GM19099 (cell line): ENCODE measurements around the gene CREBL2.

Experiments
- POLR2A ChIP-seq: IDR thresholded peaks from 3 replicates; pipeline ENCODE4 v1.6.1; 2011; ENCODE audit warnings: low read depth; ENCODE audit not compliant: insufficient read length; ENCODE audit errors: extremely low read depth

Gene CREBL2

DNA sequence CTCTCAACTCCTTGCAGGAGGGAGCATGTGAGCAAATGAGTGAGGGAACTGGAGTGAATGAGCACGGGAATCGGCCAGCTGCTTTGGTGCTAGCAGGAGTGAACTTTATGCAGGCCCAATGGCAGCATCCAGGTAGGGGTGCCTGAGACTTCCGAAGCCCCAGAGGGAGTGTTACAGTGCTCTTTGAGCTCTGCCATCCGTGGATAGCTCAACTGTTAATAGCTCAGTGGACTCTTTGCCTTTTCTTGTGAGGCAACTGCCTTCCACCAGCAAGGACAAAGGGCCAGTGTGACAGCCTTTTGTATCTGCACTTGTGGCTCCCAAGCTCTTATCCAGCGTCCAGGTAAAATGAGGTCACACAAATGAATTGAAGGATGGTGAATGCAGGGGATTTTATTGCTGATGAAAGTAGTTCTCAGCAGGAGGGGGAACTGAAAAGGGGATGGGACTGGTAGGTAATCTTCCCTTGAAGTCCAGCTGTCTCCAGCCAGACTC lies 12.9 kb downstream of the CREBL2 start:
- TF ChIP-seq POLR2A: no peak

DNA sequence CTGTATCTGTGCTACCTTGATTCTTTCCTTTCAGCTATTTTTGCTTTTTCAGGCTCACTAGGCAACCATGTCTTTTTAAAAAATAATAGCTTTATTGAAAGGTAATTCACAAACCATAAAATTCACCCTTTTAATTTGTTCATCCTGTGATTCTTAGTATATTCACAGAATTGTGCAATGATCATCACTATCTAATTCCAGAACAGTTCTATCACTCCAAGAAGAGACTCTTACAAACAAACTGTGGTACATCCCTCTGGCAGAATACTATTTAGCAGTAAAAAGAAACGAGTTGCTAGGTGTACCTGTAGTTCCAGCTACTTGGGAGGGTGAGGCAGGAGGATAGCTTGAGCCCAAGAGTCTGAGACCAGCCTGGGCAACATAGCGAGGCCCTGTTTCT lies 14.8 kb downstream of the CREBL2 start:
- no peak for TF ChIP-seq POLR2A

DNA sequence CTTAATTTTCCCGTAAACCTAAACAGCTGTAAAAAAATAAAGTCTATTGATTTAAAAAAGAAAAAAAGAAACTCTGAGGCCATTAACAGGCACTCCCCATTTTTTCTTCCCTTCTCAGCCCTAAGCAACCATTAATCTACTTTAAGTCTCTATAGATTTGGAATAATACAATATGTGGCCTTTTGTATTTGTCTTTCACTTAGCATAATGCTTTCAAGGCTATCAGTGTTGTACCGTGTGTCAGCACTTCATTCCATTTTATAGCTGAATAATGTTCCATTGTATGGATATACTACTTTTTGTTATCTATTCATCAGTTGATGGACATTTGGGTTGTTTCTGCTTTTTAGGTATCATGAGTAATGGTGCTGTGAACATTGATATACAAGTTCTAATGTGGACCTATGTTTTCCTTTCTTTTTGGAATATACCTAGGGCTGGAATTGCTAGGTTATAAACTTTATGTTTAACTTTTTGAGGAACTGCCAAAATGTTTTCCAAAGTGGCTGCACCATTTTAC lies 15.7 kb downstream of the CREBL2 start:
- TF ChIP-seq POLR2A: no peak

DNA sequence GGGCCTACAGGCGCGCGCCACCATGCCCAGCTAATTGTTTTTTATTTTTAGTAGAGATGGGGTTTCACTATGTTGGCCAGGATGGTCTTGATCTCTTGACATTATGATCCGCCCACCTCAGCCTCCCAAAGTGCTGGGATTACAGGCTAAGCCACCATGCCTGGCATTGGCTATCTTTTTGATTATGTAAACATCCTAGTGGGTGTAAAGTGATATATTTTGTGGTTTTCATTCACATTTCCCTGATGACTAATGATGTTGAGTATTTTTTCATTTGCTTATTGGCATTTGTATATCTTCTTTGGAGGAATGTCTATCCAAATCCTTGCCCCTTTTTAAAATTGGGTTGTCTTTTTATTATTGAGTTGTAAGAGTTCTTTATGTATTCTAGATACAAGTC lies 16.3 kb downstream of the CREBL2 start:
- no peak for TF ChIP-seq POLR2A

DNA sequence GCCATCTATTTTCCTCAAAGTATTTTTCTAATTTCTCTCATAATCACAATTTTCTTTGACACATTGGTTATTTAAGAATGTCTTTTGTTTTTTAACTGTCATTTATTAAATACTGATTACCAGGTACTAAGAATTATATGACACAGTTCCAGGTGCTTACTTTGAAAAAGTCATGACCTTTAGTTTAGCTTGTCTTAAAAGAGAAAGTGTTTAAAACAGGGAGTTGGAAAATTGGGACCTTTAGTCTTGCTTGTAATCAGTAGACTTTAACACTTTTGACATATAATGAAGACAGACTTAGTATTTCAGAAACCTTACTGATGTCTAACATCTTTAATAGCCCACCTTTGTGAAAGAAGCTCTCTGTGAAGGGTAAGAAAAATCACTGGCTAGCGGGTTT lies 19.2 kb downstream of the CREBL2 start:
- no peak for TF ChIP-seq POLR2A

DNA sequence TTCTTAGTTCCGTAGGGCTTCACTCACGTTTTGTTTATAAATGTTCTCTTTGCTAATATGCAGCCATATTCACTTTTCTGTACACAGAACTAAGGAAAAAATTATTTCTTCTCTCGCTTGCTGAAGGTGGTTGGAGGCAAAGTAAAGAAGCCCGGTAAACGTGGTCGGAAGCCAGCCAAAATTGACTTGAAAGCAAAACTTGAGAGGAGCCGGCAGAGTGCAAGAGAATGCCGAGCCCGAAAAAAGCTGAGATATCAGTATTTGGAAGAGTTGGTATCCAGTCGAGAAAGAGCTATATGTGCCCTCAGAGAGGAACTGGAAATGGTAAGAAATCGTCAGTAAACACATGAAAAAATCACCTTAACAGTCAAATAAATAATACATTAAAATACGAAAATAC lies 24.0 kb downstream of the CREBL2 start:
- TF ChIP-seq POLR2A: no peak

DNA sequence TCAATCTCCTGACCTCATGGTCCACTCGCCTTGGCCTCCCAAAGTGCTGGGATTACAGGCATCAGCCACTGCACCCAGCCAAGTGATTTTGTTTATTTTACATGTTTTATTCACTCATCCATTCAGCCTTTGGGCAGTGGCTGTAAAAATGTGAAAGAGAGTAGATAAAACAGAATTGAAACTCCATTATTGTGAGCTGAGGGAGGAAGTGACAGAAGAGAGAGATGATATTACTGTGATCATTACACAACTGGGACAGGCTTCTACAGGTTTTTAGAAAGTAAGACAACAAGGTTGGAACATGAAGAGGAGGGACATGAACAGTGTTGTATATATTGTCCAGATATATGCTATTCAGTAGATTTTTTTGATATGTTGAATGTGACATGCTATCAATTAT lies 25.0 kb downstream of the CREBL2 start:
- TF ChIP-seq POLR2A: no peak

DNA sequence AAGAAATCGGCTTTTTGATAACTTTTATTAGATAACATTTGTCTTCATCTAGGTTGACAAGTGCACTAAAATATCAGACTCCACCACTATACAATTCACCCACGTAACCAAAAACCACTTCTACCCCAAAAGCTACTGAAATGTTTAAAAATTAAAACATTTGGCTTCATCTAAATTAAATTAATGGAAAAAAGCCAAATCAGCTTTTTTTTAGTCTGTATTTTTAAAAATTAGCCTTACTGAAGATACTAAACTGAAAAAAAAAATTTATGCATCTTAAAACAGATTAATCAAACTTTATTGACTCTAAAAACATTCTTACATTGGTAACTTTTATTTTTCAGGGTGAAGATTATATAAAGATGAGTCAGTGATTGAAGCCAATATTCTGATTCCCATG lies 30.0 kb downstream of the CREBL2 start:
- no peak for TF ChIP-seq POLR2A

DNA sequence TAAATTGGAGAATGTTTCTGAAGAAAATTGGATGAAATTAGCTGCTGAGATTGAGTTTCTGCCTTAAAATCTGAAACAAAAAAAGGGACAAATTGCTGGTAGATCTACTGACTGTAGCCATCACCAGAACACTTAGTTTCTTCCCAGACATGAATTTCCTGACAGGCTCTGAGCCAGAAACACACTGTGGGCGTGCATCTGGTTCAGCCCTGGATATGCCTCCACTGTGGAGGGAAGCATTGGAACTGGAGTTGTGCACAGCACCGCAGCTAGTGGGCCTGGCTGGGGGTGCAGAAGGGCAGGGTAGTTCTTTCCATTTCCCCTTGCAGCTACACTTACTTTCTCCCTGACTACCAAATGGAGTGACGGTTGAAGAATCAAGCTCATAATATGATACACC lies 31.2 kb downstream of the CREBL2 start:
- no peak for TF ChIP-seq POLR2A

DNA sequence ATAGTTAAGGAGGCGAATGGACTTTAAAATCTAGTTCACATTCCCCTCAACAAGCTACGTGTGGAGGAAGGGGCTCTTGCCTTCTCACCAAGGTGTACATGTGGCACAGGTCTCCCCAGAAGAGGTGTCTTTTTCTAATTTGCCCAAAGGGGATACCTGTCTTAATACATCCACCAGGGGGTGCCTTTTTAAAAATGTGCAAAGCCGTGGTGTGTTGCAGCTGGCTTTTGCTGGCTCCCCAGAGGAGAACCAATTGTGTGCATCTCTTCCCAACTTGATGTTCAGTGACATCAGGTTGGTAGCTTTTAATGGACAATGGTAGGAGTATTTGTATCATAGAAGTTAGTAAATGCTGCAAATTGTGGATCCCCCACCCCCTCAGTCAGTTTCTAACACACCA lies 33.8 kb downstream of the CREBL2 start:
- TF ChIP-seq POLR2A: no peak

DNA sequence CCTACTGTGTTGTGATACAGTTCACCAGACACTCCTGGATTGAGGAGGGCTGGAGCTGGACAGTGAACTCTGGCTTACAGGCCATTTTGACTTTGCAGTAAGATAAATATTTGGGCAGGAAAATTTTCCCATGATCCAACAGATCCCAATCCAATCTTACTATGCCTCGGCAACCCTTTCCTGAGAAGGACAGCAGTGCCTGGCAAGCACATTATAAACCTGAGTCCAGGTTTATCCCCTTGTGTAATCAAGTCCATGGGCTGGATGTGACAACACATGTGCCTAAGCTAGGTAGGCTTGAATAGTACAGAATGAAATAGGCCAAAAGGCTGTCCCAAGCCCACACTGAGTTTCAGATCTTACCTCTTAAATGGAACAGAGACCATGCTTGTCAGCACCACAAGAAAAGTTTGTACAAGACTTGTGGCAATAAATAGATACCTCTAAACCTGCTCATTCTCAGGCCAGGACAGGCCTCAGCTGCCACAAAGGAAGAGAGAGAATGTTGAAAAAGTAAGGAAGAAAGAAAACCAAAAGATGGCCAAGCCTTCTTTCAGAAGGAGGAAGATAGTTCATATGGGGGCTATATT lies 34.9 kb downstream of the CREBL2 start:
- TF ChIP-seq POLR2A: no peak

DNA sequence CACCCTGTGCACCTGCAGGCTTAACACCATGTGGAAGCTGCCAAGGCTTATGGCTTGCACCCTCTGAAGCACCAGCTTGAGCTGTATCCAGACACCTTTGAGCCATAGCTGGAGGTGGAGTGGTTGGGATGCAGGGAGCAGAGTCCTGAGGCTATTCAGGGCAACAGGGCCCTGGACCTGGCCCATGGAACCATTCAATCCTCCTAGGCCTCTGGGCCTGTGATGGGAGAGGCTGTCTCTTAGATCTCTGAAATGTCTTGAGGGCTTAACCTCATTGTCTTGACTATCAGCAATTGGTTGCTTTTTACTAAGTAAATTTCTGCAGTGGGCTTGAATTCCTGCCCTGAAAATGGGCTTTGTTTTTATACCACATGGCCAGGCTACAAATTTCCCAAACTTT lies 36.6 kb downstream of the CREBL2 start:
- TF ChIP-seq POLR2A: no peak

DNA sequence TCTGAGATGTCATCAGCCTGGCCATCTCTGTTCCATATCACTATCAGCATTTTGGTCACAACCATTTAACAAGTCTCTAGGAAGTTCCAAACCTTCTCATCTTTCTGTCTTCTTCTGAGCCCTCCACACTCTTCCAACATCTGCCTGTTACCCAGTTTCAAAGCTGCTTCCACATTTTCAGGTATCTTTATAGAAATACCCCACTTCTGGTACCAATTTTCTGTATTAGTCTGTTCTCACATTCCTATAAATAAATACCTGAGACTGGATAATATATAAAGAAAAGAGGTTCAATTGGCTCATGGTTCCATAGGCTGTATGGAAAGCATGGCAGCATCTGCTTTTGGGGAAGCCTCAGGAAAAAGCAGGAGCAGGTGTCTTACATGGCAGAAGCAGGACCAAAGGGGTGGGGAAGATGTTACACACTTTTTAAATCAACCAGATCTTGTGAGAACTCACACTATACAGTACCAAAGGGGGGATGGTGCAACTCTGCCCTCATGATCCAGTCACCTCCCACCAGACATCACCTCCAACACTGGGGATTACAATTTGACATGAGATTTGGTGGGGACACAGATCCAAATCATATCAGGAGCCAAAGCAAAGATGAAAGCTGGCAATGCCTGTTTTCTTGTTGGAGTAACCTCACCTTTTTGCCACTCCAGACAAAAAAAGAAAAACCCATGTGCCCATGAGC lies 37.4 kb downstream of the CREBL2 start:
- TF ChIP-seq POLR2A: no peak

DNA sequence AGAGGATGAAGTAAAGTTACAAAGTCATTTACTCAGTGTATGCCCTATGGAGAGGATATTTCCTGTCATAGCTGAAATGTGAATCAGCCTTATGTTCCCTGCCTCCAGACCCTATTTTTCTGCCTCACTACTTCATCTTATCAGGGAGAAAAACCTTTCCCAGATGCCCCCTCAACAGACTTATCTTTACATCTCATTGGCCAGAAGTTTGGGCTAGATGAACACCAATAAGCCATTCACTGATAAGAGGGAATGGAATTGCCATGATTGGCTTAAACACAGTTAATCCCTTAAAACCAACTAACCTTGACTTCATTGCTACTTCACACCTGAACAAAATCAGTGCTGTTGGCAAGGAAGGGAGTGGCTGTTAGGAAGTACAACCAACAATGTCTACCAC lies 40.1 kb downstream of the CREBL2 start:
- no peak for TF ChIP-seq POLR2A

DNA sequence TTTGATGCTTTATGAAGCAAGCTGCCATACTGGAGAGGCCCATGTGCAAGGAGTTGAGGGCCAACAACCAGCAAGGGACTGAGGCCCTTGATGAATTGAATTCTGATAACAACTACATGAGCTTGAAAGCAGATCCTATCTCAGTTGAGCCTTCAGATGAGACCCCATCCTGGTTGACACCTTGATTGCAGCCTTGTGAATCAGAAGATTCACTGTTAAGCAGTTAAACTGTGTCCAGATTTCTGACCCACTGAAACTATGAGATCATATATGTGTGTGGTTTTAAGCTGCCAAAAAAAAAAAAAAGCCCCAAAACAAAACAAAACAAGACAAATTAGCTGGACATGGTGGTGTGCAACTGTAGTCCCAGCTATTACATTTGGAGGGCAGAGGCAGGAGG lies 42.2 kb downstream of the CREBL2 start:
- TF ChIP-seq POLR2A: no peak

DNA sequence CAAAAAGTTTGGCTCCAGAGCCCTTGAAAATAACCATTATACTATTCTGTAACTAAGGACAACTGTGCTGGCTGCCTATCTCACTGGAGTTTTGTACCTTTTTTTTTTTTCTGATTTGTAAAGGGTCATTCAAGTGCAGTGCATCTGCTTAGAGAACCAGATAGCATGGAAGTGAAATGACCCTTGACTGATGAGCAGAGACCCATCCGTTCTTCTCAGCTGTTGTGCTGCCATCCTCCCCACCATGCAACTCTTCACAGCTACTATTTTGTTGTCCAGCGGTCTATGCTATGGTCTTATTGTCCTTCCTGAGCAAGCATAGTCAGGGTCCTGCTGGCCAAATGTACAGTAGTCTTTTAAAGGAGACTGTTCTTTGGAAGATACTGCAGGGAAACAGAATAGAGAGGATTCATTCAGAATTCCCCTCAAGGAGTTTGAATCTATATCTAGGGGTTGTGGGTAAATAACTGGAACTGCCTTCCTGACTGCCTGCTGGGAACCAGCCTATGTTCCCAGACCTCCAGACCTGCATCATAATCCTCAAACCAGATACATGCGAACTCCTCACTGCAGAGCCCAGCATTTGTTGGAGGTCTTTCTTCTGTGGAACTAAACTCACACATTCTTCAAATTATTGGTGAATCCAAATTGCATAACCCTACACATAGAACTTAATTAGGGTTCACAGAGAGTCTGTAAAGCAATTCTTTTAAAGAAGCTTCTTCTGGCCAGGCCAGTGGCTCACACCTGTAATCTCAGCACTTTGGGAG lies 43.2 kb downstream of the CREBL2 start:
- no peak for TF ChIP-seq POLR2A
